Measurements from ENCODE around the gene C11orf71.

Gene C11orf71

GRCh38 chr11:114362326-114362725 lies 38.0 kb downstream of the C11orf71 start:
- no peak for TF ChIP-seq CTCF (conservative IDR thresholded peaks at IDR 0.05; ENCODE audit: low read depth, low read length)
- H3K4me3 ChIP-seq (ENCODE audit: low read length) = no peak overlapping the region
- DNase-seq (ENCODE audit: low read depth) = no peak

- DNase-seq (ENCODE audit: low read depth) = no peak
- no peak for TF ChIP-seq CTCF (conservative IDR thresholded peaks at IDR 0.05; ENCODE audit: low read depth, low read length)
- H3K4me3 ChIP-seq (ENCODE audit: low read length) = no peak overlapping the region
Observed at GRCh38 chr11:114359342-114359741, 41.0 kb downstream of the C11orf71 start.

- no peak for TF ChIP-seq CTCF (conservative IDR thresholded peaks at IDR 0.05; ENCODE audit: low read depth, low read length)
- no peak for DNase-seq (ENCODE audit: low read depth)
Observed at GRCh38 chr11:114358716-114359115, 41.6 kb downstream of the C11orf71 start.

GRCh38 chr11:114354076-114354475 lies 46.2 kb downstream of the C11orf71 start:
- DNase-seq (ENCODE audit: low read depth) = peak; percentile 88
- no peak for TF ChIP-seq CTCF (conservative IDR thresholded peaks at IDR 0.05; ENCODE audit: low read depth, low read length)
- H3K4me3 ChIP-seq (ENCODE audit: low read length) = no peak overlapping the region

More at GRCh38 chr11:114358716-114359115, 41.6 kb downstream of the C11orf71 start:
- no peak overlapping the region for H3K4me3 ChIP-seq (ENCODE audit: low read length)

- no peak overlapping the region for H3K4me3 ChIP-seq (ENCODE audit: low read length)
- DNase-seq (ENCODE audit: low read depth) = no peak
- no peak for TF ChIP-seq CTCF (conservative IDR thresholded peaks at IDR 0.05; ENCODE audit: low read depth, low read length)
Observed at GRCh38 chr11:114353443-114353842, 46.9 kb downstream of the C11orf71 start.

GRCh38 chr11:114350022-114350421 lies 50.3 kb downstream of the C11orf71 start:
- H3K4me3 ChIP-seq (ENCODE audit: low read length) = no peak overlapping the region
- TF ChIP-seq CTCF (conservative IDR thresholded peaks at IDR 0.05; ENCODE audit: low read depth, low read length) = no peak
- DNase-seq (ENCODE audit: low read depth) = no peak
